Measurements from ENCODE around the gene FAM163B.

FAM163B gene

GRCh38 chr9:133539991-133540697 lies 69.0 kb downstream of the FAM163B start:
- DNase-seq, result no peak

- DNase-seq, result no peak
Measured at GRCh38 chr9:133538851-133539833, 70.0 kb downstream of the FAM163B start.

GRCh38 chr9:133538176-133538575 lies 71.0 kb downstream of the FAM163B start:
- no peak for DNase-seq

- no peak for DNase-seq
Measured at GRCh38 chr9:133537257-133537656, 71.9 kb downstream of the FAM163B start.

- DNase-seq, result no peak
Measured at GRCh38 chr9:133536536-133536935, 72.7 kb downstream of the FAM163B start.

GRCh38 chr9:133536080-133536479 lies 73.1 kb downstream of the FAM163B start:
- DNase-seq, result no peak

DNA sequence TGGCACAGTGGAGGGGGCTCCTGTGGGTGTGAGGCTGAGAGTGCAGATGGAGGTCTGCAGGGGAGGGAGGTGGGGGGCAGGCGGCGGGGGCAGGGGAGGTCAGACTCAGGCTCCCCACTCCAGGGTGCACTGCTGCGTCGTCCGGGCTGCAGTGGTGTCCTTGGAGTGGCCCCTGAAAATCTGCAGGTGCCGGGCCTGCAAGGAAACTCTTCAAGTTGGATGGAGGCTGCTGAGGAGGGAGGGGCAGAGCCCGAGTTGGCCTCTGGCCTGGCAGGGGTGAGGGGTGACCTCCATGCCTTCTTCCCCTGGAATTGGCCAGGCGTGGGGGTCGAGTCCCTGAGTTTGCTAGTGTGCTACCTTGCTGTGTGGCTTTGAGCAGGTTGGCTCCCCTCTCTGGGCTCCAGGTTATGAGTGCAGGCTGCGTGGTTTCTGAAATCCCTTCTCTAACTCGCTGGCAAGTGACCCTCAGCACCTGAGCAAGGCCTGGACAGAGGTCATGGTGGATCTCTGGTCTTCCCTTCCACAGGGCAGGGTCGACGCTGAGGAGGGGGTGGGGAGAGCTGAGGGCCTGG lies 73.8 kb downstream of the FAM163B start:
- no peak for DNase-seq

DNA sequence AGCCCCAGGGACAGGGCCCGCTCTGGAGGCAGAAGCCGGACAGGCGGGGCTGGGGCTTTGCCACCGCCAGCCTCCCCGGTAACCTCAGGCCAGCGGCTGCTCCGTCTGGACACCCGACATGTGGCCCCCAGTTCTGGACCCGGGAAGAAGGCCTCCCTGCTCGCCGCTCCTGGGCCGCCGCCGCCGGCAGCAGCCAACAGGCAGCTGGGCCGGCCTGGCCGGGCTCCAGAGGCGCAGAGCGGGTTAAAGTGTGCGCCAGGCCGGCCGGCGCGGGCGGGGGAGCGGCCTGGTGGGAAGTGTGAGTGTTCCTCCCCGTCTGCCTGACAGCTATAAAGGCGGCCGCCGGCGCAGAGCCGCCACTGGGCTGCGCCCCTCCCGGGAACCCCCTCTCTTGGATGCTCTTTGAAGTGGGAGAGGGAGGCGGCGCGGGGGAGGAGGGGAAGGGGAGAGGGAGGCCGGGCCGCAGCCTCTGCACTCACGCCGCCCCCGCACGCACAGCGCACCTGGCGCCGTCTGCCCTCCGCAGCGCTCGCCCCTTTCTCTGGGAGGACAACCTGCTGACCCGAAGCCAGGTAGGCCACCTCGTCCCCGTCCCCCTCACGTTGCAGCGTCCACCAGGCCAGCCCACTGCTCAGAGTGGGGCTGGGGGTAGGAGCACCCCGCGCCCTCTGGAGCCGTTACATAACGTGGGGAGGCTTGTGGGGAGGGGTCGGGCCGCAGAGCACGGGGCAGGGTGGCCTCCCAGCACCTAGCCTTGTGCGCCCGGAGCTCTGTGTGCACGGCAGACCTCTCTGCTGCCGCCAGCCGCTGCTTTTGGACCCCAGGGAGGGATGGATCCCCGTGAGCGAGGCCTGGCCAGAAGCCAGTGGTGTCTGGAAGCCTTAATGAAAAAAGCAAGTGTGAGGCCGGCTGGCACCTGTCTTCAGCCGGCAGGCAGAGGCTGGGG lies 74.6 kb downstream of the FAM163B start, which contains the start of gene ADAMTSL2:
TSS of gene ADAMTSL2 (plus strand) at position 359 of the 946 bp plus-strand sequence. CDS start 2,009 bp downstream, outside the sequence.
- DNase-seq, result peak; percentile 80

DNA sequence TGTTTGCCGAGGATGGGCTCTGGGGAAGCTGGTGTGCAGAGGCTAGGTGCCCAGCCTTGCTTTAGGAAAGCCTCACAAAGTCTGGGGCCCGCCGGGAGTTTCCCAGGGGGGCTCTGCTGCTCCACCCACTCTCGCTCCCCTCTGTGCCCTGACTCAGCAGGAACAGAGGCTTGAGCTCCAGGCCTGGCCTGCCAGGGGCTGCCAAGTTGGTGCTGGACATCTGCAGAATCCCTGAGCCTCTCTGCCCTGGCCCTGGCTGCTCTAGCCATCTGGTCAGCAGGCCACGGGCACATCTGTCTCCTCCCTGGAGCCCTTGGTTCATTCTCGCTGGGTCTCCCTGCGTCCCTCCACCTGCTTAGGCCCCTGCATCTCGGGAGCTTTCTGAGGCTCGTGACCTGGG lies 75.3 kb downstream of the FAM163B start:
- no peak for DNase-seq

DNA sequence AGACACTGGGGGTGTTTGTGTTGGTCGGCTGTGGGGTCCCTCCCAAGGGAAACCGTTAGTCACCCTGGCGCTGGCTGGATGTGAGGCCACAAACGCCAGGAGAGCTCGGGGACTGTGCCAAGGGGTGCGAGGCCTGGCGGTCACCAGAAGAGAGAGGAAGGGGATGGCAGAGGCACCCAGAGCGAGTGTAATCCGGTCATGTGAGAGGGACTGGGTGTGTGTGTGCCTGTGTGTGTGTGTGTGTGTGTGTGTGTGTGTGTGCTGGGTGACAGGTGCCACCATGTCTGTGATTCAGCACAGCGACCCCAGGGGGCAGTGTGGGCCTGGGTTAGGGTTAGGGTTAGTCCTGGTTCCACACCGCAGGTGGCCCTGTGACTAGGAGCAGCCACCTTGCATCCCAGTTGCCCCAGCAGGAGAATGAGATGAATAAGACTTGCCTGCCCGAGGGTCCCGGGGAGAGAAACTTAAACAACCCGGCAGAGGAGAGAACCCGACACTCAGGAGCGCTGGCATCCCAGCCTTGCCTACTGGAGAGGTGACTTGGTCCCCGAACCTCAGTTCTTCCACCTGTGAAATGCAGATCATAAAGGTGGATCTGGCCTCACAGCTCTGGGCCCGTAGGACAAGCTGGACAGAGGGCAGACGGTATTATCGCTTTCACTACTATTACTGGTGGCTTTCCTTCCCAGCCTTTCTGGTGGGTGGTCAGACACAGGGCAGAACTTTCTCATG lies 76.1 kb downstream of the FAM163B start:
- DNase-seq, result no peak

DNA sequence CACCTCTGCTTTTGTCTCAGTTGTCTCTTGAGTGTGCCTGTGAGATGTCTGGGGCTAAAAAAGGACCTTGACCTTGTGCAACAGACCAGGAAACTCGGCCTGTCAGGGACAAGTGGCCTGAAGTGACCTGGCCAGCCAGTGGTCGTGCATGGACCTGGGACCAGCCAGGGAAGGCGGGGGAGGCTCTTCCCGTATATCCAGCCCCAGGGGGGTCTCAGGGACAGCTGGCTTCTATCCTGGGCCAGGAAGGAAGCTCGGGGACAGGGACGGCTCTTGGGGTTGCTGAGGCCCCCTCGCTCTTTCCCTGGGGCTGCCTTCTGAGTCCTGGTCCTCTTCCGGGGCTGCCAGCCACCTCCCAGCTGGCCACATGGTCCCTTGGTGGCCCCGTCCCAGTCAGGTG lies 77.9 kb downstream of the FAM163B start:
- no peak for DNase-seq

DNA sequence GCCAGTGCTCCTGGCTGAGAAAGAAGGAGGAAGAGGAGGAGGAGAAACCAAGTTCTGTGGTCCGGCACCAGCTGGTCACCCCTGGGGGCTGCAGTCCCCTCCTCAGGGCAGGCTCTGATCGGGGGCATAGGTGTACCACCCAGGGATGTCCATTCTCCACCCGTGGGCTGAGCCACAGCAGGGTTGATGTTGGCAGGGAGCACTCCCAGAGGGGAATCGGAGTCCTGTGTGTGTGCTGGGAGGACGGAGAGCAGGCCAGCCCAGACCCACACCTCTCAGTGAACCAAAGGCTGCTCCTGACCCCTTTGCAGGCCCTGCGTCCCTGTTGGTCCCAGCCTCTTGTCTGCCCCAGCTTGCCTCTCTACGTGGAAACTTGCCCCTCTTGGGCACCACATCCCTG lies 79.3 kb downstream of the FAM163B start:
- DNase-seq, result no peak

DNA sequence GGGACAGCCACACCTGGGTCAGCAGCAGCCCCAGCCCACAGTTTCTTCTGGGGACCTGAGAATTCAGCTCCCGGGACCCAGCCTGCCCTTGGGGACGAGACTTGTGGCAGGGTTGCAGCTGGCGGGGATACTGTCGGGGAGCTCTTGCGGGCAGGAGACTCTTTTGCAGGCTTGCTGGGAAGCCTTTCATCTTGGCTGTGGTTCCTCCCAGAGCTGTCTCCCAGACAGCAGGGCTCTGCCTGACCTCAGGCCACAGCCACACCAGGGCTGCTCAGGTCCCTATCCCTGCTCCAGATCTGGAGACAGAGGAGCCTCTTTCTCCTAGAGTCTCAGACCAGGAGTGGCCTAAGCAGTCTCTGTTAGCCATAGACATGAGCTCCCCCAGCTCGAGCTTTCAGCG lies 79.7 kb downstream of the FAM163B start:
- no peak for DNase-seq

DNA sequence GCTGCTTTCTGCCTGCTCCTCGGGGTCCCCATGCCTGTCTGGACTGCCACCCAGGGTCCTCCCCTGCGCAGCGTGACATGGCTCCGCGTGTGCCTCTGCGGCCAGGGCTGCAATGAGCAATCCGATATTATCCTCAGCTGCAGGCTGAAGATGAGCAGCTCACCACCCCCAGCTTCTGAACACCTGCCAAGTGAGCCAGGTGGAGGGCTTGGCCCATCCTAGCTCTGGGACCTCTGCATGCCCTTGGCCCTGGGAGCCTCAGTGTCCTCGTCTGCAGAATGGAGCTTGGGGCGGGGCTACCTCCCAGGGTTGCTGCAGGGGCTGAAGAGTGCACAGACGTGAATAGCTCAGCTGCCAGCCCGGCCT lies 80.3 kb downstream of the FAM163B start:
- DNase-seq, result no peak

DNA sequence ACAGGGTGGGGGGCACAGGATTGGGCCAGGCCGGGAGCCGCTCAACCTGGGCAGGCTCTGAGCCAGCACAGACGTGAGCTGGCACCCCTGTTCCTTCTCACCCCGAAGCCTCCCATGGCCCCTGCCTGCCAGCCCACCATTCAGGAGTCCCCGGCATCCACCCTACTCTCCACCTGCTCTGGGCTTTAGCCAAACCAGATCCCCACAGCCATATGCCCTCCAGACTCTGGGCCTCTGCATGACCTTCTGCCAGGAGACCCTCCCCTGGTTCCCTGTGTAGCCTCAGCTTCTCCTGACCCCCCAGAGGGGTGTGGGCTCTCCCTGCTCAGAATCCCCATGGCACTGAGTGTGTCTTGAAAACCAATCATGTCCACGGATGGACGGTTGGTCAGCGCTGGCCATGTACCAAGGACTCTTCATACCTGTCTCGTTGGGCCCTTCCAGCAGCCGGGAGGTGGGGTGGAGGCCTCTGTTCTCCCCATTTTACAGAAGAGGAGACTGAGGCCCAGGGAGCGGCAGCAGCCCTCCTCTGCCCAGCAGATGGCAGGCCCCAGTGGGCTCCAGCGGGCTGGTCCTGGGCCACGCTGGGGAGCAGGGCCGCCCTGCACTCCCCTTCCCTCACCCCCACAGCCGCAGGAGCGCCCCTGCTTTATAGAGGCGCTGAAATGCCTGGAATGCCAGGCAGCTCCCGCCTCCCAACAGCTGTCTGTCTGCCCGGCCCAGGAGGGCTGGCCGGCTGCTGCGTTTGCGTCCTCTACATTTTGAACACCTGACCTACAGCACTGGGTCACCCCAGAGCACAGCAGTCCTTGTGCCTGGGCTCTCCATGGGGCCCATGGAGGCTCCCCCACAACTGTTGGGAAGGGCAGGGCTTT lies 81.0 kb downstream of the FAM163B start:
- DNase-seq, result peak; percentile 14

- DNase-seq, result peak; percentile 42
Measured at GRCh38 chr9:133527444-133527920, 81.7 kb downstream of the FAM163B start.
